Coronary artery (tissue), 2 donors: ENCODE results near the gene FUT3.

Experiments used
- DNase-seq: peaks from one replicate; pipeline ENCODE4 v3.0.0-alpha.2; 2017; ENCODE audit warnings: low spot score
- H3K27ac ChIP-seq, 2 donors: fragments of 200-600 bp; sonication (generic); one replicate each; pipeline ENCODE4 v1.5.1; 2016 to 2019
- H3K4me3 ChIP-seq: fragments of 200-600 bp; sonication (generic); 2 replicates; pipeline ENCODE4 v1.5.1; 2016; ENCODE audit warnings: mild to moderate bottlenecking, moderate library complexity
- CTCF ChIP-seq: fragments of 200-600 bp; sonication (generic); IDR thresholded peaks from one replicate; pipeline ENCODE4 v1.5.1; 2019; ENCODE audit warnings: antibody characterized with exemption

Gene FUT3

GRCh38 chr19:5823579-5824281, 27.5 kb downstream of the FUT3 start:
- no peak for TF ChIP-seq CTCF
- H3K27ac ChIP-seq = no peak overlapping the region
- no peak for DNase-seq
- H3K4me3 ChIP-seq = no peak overlapping the region

GRCh38 chr19:5822181-5822844, 28.9 kb downstream of the FUT3 start:
- no peak for TF ChIP-seq CTCF
- no peak overlapping the region for H3K4me3 ChIP-seq
- no peak for DNase-seq
- no peak overlapping the region for H3K27ac ChIP-seq

- H3K4me3 ChIP-seq = no peak overlapping the region
- DNase-seq = no peak
- no peak overlapping the region for H3K27ac ChIP-seq
- TF ChIP-seq CTCF = no peak
These were observed 29.6 kb downstream of the FUT3 start for GRCh38 chr19:5821521-5822180.

- Histone ChIP-seq H3K4me3 (no peak overlapping the region), H3K27ac (no peak overlapping the region)
- DNase-seq = no peak
- no peak for TF ChIP-seq CTCF
These were observed 30.5 kb downstream of the FUT3 start for GRCh38 chr19:5820785-5821184.

GRCh38 chr19:5818594-5818993, 32.7 kb downstream of the FUT3 start:
- no peak overlapping the region for H3K4me3 ChIP-seq
- no peak overlapping the region for H3K27ac ChIP-seq
- TF ChIP-seq CTCF = no peak
- no peak for DNase-seq

- Histone ChIP-seq H3K4me3 (no peak overlapping the region), H3K27ac (no peak overlapping the region)
- no peak for TF ChIP-seq CTCF
- no peak for DNase-seq
These were observed 34.0 kb downstream of the FUT3 start for GRCh38 chr19:5817218-5817617.
